CD4-positive, alpha-beta memory T cell (primary cell): ENCODE measurements around the gene IMPACT. TPM values are rescaled to one million over a fixed set of nuclear protein-coding genes. Genes with fewer than 3 reads are reported as not detected.

ENCODE experiments used
- CTCF ChIA-PET: fragments of 350-600 bp; sonication (Branson Sonifier 250); formaldehyde crosslinking; loops from one replicate; lab custom pipeline; 2021; ENCODE audit warnings: inconsistent platforms; ENCODE audit not compliant: partially characterized antibody; lab: Charles Lee
- POLR2A ChIA-PET: fragments of 350-600 bp; sonication (Branson Sonifier 250); formaldehyde crosslinking; loops from one replicate; lab custom pipeline; 2021; ENCODE audit not compliant: partially characterized antibody; lab: Charles Lee
- DNase-seq, 5 donors: peaks; one replicate each; pipeline versions ENCODE4 v3.0.0 to v3.0.0-alpha.2; 2020 to 2022; ENCODE audit warnings: mixed read lengths in 1 of 5
- H3K27ac ChIP-seq: one replicate; pipeline ENCODE4 v1.7.0; 2013; ENCODE audit warnings: low read depth, low read length
- H3K27me3 ChIP-seq: 2 replicates; pipeline ENCODE4 v1.7.0; 2013; ENCODE audit warnings: mild to moderate bottlenecking, low read length, moderate library complexity; ENCODE audit not compliant: insufficient read depth
- H3K36me3 ChIP-seq: 2 replicates; pipeline ENCODE4 v1.7.0; 2013; ENCODE audit warnings: mild to moderate bottlenecking, low read length, moderate library complexity; ENCODE audit not compliant: insufficient read depth
- H3K4me1 ChIP-seq: 2 replicates; pipeline ENCODE4 v1.7.0; 2013; ENCODE audit warnings: mild to moderate bottlenecking, low read length, moderate library complexity; ENCODE audit not compliant: insufficient read depth
- H3K4me3 ChIP-seq, 2 donors: one replicate each; pipeline ENCODE4 v1.7.0; 2013; ENCODE audit warnings: low read length in 2 of 2, mild to moderate bottlenecking in 1 of 2
- H3K9me3 ChIP-seq, 2 donors: one replicate each; pipeline ENCODE4 v1.7.0; 2013; ENCODE audit warnings: low read length in 2 of 2, control low read depth in 1 of 2; ENCODE audit not compliant: control insufficient read depth in 1 of 2
- H3K27ac Mint-ChIP-seq, 7 donors: one replicate each; pipeline ENCODE4 v1.8.0; 2020 to 2021; ENCODE audit warnings: mixed read lengths in 7 of 7, mild to moderate bottlenecking in 6 of 7, inconsistent platforms in 3 of 7, moderate library complexity in 3 of 7
- H3K27me3 Mint-ChIP-seq, 2 donors: one replicate each; pipeline ENCODE4 v1.8.0; 2020 to 2021; ENCODE audit warnings: mixed read lengths in 2 of 2
- H3K36me3 Mint-ChIP-seq, 2 donors: one replicate each; pipeline ENCODE4 v1.8.0; 2020 to 2021; ENCODE audit warnings: mixed read lengths in 2 of 2, inconsistent platforms in 1 of 2, mild to moderate bottlenecking in 1 of 2
- H3K4me1 Mint-ChIP-seq, 4 donors: one replicate each; pipeline ENCODE4 v1.8.0; 2020 to 2021; ENCODE audit warnings: mixed read lengths in 4 of 4, mild to moderate bottlenecking in 1 of 4
- H3K4me3 Mint-ChIP-seq, 8 donors: one replicate each; pipeline ENCODE4 v1.8.0; 2020 to 2021; ENCODE audit warnings: mixed read lengths in 8 of 8, mild to moderate bottlenecking in 7 of 8, moderate library complexity in 6 of 8, inconsistent platforms in 3 of 8
- H3K9me3 Mint-ChIP-seq, 8 donors: one replicate each; pipeline ENCODE4 v1.8.0; 2020 to 2021; ENCODE audit warnings: mixed read lengths in 8 of 8, mild to moderate bottlenecking in 5 of 8, inconsistent platforms in 3 of 8, moderate library complexity in 1 of 8
- intact Hi-C: fragments of 100-400 bp; cut with micrococcal nuclease; formaldehyde crosslinking; loops from one replicate; pipeline ENCODE4 v1.15.1; 2023
- polyA plus RNA-seq, 2 donors: library from polyadenylated mRNA; unstranded; fragments of 300-500 nt; fragmentation: Illumina TruSeq; gene quantifications; one replicate each; pipeline ENCODE4 v1.2.3, GENCODE V29; 2021
- total RNA-seq, 2 experiments: library from RNA; stranded (reverse); gene quantifications; one replicate each; pipeline ENCODE4 v1.2.3, GENCODE V29; 2021

The IMPACT gene
- total and polyA plus RNA-seq, 4 experiments from 2014 or later, result 12.5 to 20.9 (median 15.0) TPM

- no peak overlapping the region for H3K27ac ChIP-seq
- ChIA-PET CTCF (interaction anchor here (0.9 to 1.5 kb wide), 2 partner anchors 10 to 11 kb away, joined by 4 to 7 read pairs; no protein-coding TSS in a partner anchor), POLR2A (no interaction called here)
- H3K9me3 ChIP-seq, result no peaks in the 10 kb centered on the region
- H3K4me3 ChIP-seq, result no peak overlapping the region
- peaks cover 0 to 4% of the 10 kb centered on the region in 2 donors for H3K36me3 Mint-ChIP-seq
- DNase-seq, result no peak
- no peaks in the 10 kb centered on the region for H3K27me3 ChIP-seq
- H3K27me3 Mint-ChIP-seq, result peaks cover 10% of the 10 kb centered on the region in 2 donors
- peak overlapping the region in 1 of 7 donors; percentile 20 for H3K27ac Mint-ChIP-seq
- no peaks in the 10 kb centered on the region for H3K9me3 Mint-ChIP-seq
- intact Hi-C loops, result no loop called here
- no peaks in the 10 kb centered on the region for H3K36me3 ChIP-seq
- H3K4me1 ChIP-seq, result no peaks in the 10 kb centered on the region
- H3K4me1 Mint-ChIP-seq, result no peaks in the 10 kb centered on the region
- H3K4me3 Mint-ChIP-seq, result no peak overlapping the region
Measured at GRCh38 chr18:24499814-24500213, 73.3 kb downstream of the IMPACT start.

GRCh38 chr18:24500217-24500616, 73.7 kb downstream of the IMPACT start:
- ChIA-PET CTCF (interaction anchor here (0.9 to 1.5 kb wide), 2 partner anchors 10 to 12 kb away, joined by 4 to 7 read pairs; no protein-coding TSS in a partner anchor), POLR2A (no interaction called here)
- H3K36me3 Mint-ChIP-seq, result peaks cover 0 to 4% of the 10 kb centered on the region in 2 donors
- intact Hi-C loops, result no loop called here
- peaks cover 10% of the 10 kb centered on the region in 2 donors for H3K27me3 Mint-ChIP-seq
- H3K9me3 Mint-ChIP-seq, result no peaks in the 10 kb centered on the region
- Histone ChIP-seq H3K27ac (no peak overlapping the region), H3K4me3 (no peak overlapping the region), H3K27me3 (no peaks in the 10 kb centered on the region), H3K36me3 (no peaks in the 10 kb centered on the region), H3K9me3 (no peaks in the 10 kb centered on the region), H3K4me1 (no peaks in the 10 kb centered on the region)
- no peaks in the 10 kb centered on the region for H3K4me1 Mint-ChIP-seq
- DNase-seq, result no peak
- peak overlapping the region in 2 of 7 donors; percentile 2 to 14 for H3K27ac Mint-ChIP-seq
- H3K4me3 Mint-ChIP-seq, result no peak overlapping the region

- H3K4me1 ChIP-seq, result no peaks in the 10 kb centered on the region
- no peak for DNase-seq
- H3K27ac ChIP-seq, result no peak overlapping the region
- H3K27me3 ChIP-seq, result no peaks in the 10 kb centered on the region
- H3K9me3 ChIP-seq, result no peaks in the 10 kb centered on the region
- H3K4me1 Mint-ChIP-seq, result no peaks in the 10 kb centered on the region
- POLR2A ChIA-PET, result no interaction called here
- CTCF ChIA-PET, result interaction anchor here (2.9 kb wide), 1 partner anchor 12 kb away, joined by 18 read pairs; no protein-coding TSS in a partner anchor
- H3K9me3 Mint-ChIP-seq, result no peaks in the 10 kb centered on the region
- no peak overlapping the region for H3K4me3 Mint-ChIP-seq
- H3K27ac Mint-ChIP-seq, result no peak overlapping the region
- H3K36me3 Mint-ChIP-seq, result peaks cover 0 to 4% of the 10 kb centered on the region in 2 donors
- intact Hi-C loops, result no loop called here
- H3K27me3 Mint-ChIP-seq, result peaks cover 11 to 12% of the 10 kb centered on the region in 2 donors
- H3K36me3 ChIP-seq, result no peaks in the 10 kb centered on the region
- no peak overlapping the region for H3K4me3 ChIP-seq
Measured at GRCh38 chr18:24500766-24501165, 74.3 kb downstream of the IMPACT start.

- Mint-ChIP-seq H3K27me3 (peaks cover 8 to 15% of the 10 kb centered on the region in 2 donors), H3K27ac (no peak overlapping the region), H3K36me3 (peaks cover 0 to 4% of the 10 kb centered on the region in 2 donors), H3K4me1 (no peaks in the 10 kb centered on the region), H3K9me3 (no peaks in the 10 kb centered on the region), H3K4me3 (no peak overlapping the region)
- ChIA-PET CTCF (interaction anchor here (1.0 to 2.9 kb wide), 3 partner anchors 11 to 224 kb away, joined by 3 to 18 read pairs (median 8); no protein-coding TSS in a partner anchor), POLR2A (no interaction called here)
- no peaks in the 10 kb centered on the region for H3K36me3 ChIP-seq
- intact Hi-C loops, result no loop called here
- H3K4me1 ChIP-seq, result no peaks in the 10 kb centered on the region
- no peak for DNase-seq
- H3K9me3 ChIP-seq, result no peaks in the 10 kb centered on the region
- no peaks in the 10 kb centered on the region for H3K27me3 ChIP-seq
- H3K4me3 ChIP-seq, result no peak overlapping the region
- H3K27ac ChIP-seq, result no peak overlapping the region
Measured at GRCh38 chr18:24502667-24503523, 76.4 kb downstream of the IMPACT start.

Other genes starting within 250 kb of the IMPACT start
- gene OSBPL1A, start 28.8 kb upstream of the IMPACT start, total RNA-seq, result 1 to 10 TPM; 3.5 to 4.5 TPM
- gene OSBPL1A, start 28.8 kb upstream of the IMPACT start, polyA plus RNA-seq, result 1 to 10 TPM; 2.4 to 5.3 TPM
- 1 to 10 TPM; 1.1 to 1.6 TPM for gene HRH4, start 34.0 kb downstream of the IMPACT start, total RNA-seq
- 1 to 10 TPM; 1.1 to 2.2 TPM for gene HRH4, start 34.0 kb downstream of the IMPACT start, polyA plus RNA-seq